Heart right ventricle (tissue), 16 donors: Measurements from ENCODE around the gene REPS1. TPM values are rescaled to one million over a fixed set of nuclear protein-coding genes. Genes with fewer than 3 reads are reported as not detected.

ENCODE experiments used
- ATAC-seq, 8 donors: fragments of 200-7000 bp; cut with Tn5 transposase; one replicate each; pipeline ENCODE4 v1.9.1; 2020; ENCODE audit warnings: mild to moderate bottlenecking in 8 of 8, moderate library complexity in 8 of 8, moderate number of reproducible peaks in 1 of 8
- DNase-seq, 2 donors: peaks; one replicate each; pipeline ENCODE4 v3.0.0-alpha.2; 2020
- H3K27ac ChIP-seq, 10 donors: fragments of 200-600 bp; sonication (generic) in 2 of 10; one replicate each; pipeline versions ENCODE4 v1.5.0 to v1.8.0; 2020 to 2022; ENCODE audit warnings: mild to moderate bottlenecking in 3 of 10
- H3K27me3 ChIP-seq, 7 donors: fragments of 200-600 bp; one replicate each; pipeline ENCODE4 v1.8.0; 2021 to 2022; ENCODE audit warnings: mild to moderate bottlenecking in 2 of 7
- H3K36me3 ChIP-seq, 9 donors: fragments of 200-600 bp; sonication (generic) in 1 of 9; one replicate each; pipeline versions ENCODE4 v1.5.0 to v1.8.0; 2020 to 2022; ENCODE audit warnings: mild to moderate bottlenecking in 2 of 9
- H3K4me1 ChIP-seq, 9 donors: fragments of 200-600 bp; sonication (generic) in 1 of 9; one replicate each; pipeline versions ENCODE4 v1.5.0 to v1.8.0; 2020 to 2022; ENCODE audit warnings: mild to moderate bottlenecking in 4 of 9
- H3K4me3 ChIP-seq, 10 donors: fragments of 200-600 bp; sonication (generic) in 2 of 10; one replicate each; pipeline versions ENCODE4 v1.5.0 to v1.8.0; 2020 to 2022; ENCODE audit warnings: mild to moderate bottlenecking in 7 of 10, moderate library complexity in 2 of 10
- H3K9me3 ChIP-seq, 11 donors: fragments of 200-600 bp in 10 of 11; sonication (generic) in 2 of 11; one replicate each; pipeline versions ENCODE4 v1.5.0 to v1.8.0; 2013 to 2022; ENCODE audit warnings: mild to moderate bottlenecking in 2 of 11, control low read depth in 1 of 11, moderate library complexity in 1 of 11
- WGBS, 2 donors: extraction: QIAGEN DNeasy Blood & Tissue Kit; methylation state at CpG; one replicate each; pipeline ENCODE4 v1.1.7; 2013; ENCODE audit warnings: inconsistent platforms in 1 of 2; 5-methylcytosine and 5-hydroxymethylcytosine counted together
- intact Hi-C, 10 donors: fragments of 100-400 bp; cut with DNase I; formaldehyde crosslinking; loops; one replicate each; pipeline versions ENCODE4 v1.11.1 to v1.14.2; 2022
- polyA plus RNA-seq, 2 donors: library from polyadenylated mRNA; stranded (reverse); fragments of 200-250 nt; gene quantifications; one replicate each; pipeline ENCODE4 v1.2.3, GENCODE V29; 2013
- total RNA-seq, 10 donors: library from RNA; stranded (reverse); fragmentation: NEBNext Ultra II Directional in 3 of 10; extraction: Animal tissue kit (Norgen Biotek cat#: 25700) in 3 of 10; gene quantifications; one replicate each; pipeline versions ENCODE4 v1.2.1 to v1.2.4, GENCODE V29; 2021 to 2023
- TF ChIP-seq, protein P1 (sequence below), 9 donors: fragments of 200-600 bp; sonication (generic) in 2 of 9; IDR thresholded peaks; one replicate each; pipeline versions ENCODE4 v1.5.0 to v1.8.0; 2021 to 2022; ENCODE audit warnings: antibody characterized with exemption in 9 of 9, mild to moderate bottlenecking in 5 of 9, moderate library complexity in 1 of 9
- donor health status: Arrhythmogenic right ventricular cardiomyopathy.
- donor health status: ischemic (EF 13 %, LVEDD 7.1; RV severe dilation, severe dysfunction).
- donor health status: healthy with polysubstance abuse.
- donor health status: DM: no; HTN: yes; CAD: no.
- donor health status: DM: no; HTN: no; CAD: no.
- donor health status: ischemic (EF 25% LVEDD 6.9; RV normal size, moderate dysfunction).
- donor health status: ischemic (EF 25% LVEDD 5.7; RV mildly dilated, moderate dysfunction).
- donor health status: healthy.
- donor health status: DM: yes; HTN: yes; CAD: no.
- donor health status: Ischemic cardiomyopathy.
- donor health status: ischemic (EF 35%, LVEDD 5.7; RV mildly dilated, moderate dysfunction).
- donor health status: nonischemic (EF 11% LVEDD 7.7; RV severe dilation, severe dysfunction).
- donor health status: DM: yes; HTN: yes; CAD: no.
- donor health status: PGD.
- donor health status: ischemic (EF 29% LVEDD 5.4; RV normal size, mild dysfunction).
- donor health status: nonischemic (EF 23%, LVEDD 6.1; RV moderate dilation, normal function).

The REPS1 gene
- total and polyA plus RNA-seq, 12 donors, result 30.2 to 43.9 (median 39.4) TPM

GRCh38 chr6:138862456-138862855, 125.6 kb downstream of the REPS1 start:
- Histone ChIP-seq H3K4me3 (no peak overlapping the region), H3K36me3 (no peaks in the 10 kb centered on the region), H3K4me1 (peaks cover 0 to 20% (median 7%) of the 10 kb centered on the region in 9 donors), H3K9me3 (no peaks in the 10 kb centered on the region), H3K27ac (peak overlapping the region; percentile 60 to 90 (median 78)), H3K27me3 (no peaks in the 10 kb centered on the region)
- DNase-seq (no peak), ATAC-seq (no peak)
- intact Hi-C loops, result loop anchor here in 1 of 10 donors (2.0 kb wide), 1 partner anchor 28 kb away; no protein-coding TSS in a partner anchor
- 73 to 77% methylated on average over 8 of the region's 8 CpGs for WGBS, 2 donors
- TF ChIP-seq, protein P1, sequence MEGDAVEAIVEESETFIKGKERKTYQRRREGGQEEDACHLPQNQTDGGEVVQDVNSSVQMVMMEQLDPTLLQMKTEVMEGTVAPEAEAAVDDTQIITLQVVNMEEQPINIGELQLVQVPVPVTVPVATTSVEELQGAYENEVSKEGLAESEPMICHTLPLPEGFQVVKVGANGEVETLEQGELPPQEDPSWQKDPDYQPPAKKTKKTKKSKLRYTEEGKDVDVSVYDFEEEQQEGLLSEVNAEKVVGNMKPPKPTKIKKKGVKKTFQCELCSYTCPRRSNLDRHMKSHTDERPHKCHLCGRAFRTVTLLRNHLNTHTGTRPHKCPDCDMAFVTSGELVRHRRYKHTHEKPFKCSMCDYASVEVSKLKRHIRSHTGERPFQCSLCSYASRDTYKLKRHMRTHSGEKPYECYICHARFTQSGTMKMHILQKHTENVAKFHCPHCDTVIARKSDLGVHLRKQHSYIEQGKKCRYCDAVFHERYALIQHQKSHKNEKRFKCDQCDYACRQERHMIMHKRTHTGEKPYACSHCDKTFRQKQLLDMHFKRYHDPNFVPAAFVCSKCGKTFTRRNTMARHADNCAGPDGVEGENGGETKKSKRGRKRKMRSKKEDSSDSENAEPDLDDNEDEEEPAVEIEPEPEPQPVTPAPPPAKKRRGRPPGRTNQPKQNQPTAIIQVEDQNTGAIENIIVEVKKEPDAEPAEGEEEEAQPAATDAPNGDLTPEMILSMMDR (IDR thresholded peaks at IDR 0.05), result no peak

GRCh38 chr6:138857775-138858174, 130.3 kb downstream of the REPS1 start:
- Histone ChIP-seq H3K27ac (no peak overlapping the region), H3K27me3 (no peaks in the 10 kb centered on the region), H3K36me3 (no peaks in the 10 kb centered on the region), H3K4me1 (peaks cover 0 to 9% (median 4%) of the 10 kb centered on the region in 9 donors), H3K9me3 (no peaks in the 10 kb centered on the region), H3K4me3 (no peak overlapping the region)
- DNase-seq, result no peak
- ATAC-seq, result no peak
- TF ChIP-seq, protein P1 (IDR thresholded peaks at IDR 0.05), result no peak
- 61 to 65% methylated on average over 10 of the region's 10 CpGs for WGBS, 2 donors
- intact Hi-C loops, result no loop called here

DNA sequence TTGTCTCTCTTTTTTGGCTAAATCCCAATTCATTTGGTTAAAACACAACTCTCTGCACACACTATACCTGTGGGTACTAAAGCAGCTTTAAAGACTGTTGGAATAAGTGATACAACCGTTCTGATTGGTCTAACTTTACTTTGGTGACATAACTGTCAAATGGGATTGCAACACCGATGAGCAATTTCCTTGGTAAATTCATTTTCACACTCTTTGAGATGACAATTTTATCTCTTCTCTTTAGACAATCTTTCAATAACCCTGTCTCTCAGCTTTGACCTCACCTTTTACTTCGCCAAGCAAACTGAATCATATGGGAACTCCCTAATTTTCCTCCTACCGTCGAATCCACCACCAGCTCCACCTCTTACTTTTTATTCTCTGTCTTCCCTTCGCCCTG, 131.4 kb downstream of the REPS1 start:
- DNase-seq (no peak), ATAC-seq (no peak)
- Histone ChIP-seq H3K27ac (no peak overlapping the region), H3K36me3 (no peaks in the 10 kb centered on the region), H3K4me3 (no peak overlapping the region), H3K9me3 (no peaks in the 10 kb centered on the region), H3K27me3 (no peaks in the 10 kb centered on the region), H3K4me1 (no peaks in the 10 kb centered on the region)
- intact Hi-C loops, result no loop called here
- WGBS, 2 donors, result 83% methylated on average over 6 of the region's 6 CpGs
- TF ChIP-seq, protein P1 (IDR thresholded peaks at IDR 0.05), result no peak

Other genes starting within 250 kb of the REPS1 start
- gene CCDC28A, start 214.5 kb downstream of the REPS1 start, total RNA-seq, result 10 to 100 TPM in 3 of 10 donors, 1 to 10 TPM in 7; 4.9 to 15.6 (median 9.5) TPM
- 10 to 100 TPM in 1 of 2 donors, 1 to 10 TPM in 1; 7.9 to 25.4 TPM for gene CCDC28A, start 214.5 kb downstream of the REPS1 start, polyA plus RNA-seq
- 1 to 10 TPM; 1.2 to 9.9 (median 4.0) TPM for gene ECT2L, start 192.2 kb downstream of the REPS1 start, total RNA-seq
- 1 to 10 TPM in 1 of 2 donors, under 1 TPM in 1; 0.28 to 1.2 TPM for gene ECT2L, start 192.2 kb downstream of the REPS1 start, polyA plus RNA-seq
- 10 to 100 TPM in 2 of 10 donors, 1 to 10 TPM in 8; 2.6 to 13.9 (median 5.2) TPM for gene ABRACL, start 40.5 kb upstream of the REPS1 start, total RNA-seq
- gene ABRACL, start 40.5 kb upstream of the REPS1 start, polyA plus RNA-seq, result 10 to 100 TPM; 10.3 to 20.8 TPM
- 10 to 100 TPM; 33.5 to 70.6 (median 43.5) TPM for gene HECA, start 146.8 kb upstream of the REPS1 start, total RNA-seq
- gene HECA, start 146.8 kb upstream of the REPS1 start, polyA plus RNA-seq, result 10 to 100 TPM in 1 of 2 donors, 1 to 10 TPM in 1; 8.6 to 15.0 TPM